ENCODE data around the gene SLAMF7. TPM values are rescaled to one million over a fixed set of nuclear protein-coding genes. Genes with fewer than 3 reads are reported as not detected.

SLAMF7 gene
- total and polyA plus RNA-seq, 2 of the 13 experiments (the other 11 are each of a cell fraction or from before 2014, with no cell fraction given), result not detected

Other genes starting within 250 kb of the SLAMF7 start
- not detected in 2 replicates for gene SLAMF6, start 216.0 kb upstream of the SLAMF7 start, total RNA-seq (2016; rRNA removed; fragmentation: Illumina TruSeq; extraction: Trizol)
- gene SLAMF6, start 216.0 kb upstream of the SLAMF7 start, polyA plus RNA-seq (2011; rRNA removed), result not detected in 2 replicates
- gene CD84, start 159.8 kb upstream of the SLAMF7 start, total RNA-seq (2016; rRNA removed; fragmentation: Illumina TruSeq; extraction: Trizol), result not detected in 2 replicates
- gene CD84, start 159.8 kb upstream of the SLAMF7 start, polyA plus RNA-seq (2011; rRNA removed), result not detected in 2 replicates
- gene SLAMF1, start 92.2 kb upstream of the SLAMF7 start, total RNA-seq (2016; rRNA removed; fragmentation: Illumina TruSeq; extraction: Trizol), result not detected in 2 replicates
- not detected in 2 replicates for gene SLAMF1, start 92.2 kb upstream of the SLAMF7 start, polyA plus RNA-seq (2011; rRNA removed)
- not detected in 2 replicates for gene CD48, start 27.4 kb upstream of the SLAMF7 start, total RNA-seq (2016; rRNA removed; fragmentation: Illumina TruSeq; extraction: Trizol)
- gene CD48, start 27.4 kb upstream of the SLAMF7 start, polyA plus RNA-seq (2011; rRNA removed), result not detected in 2 replicates
- not detected in 2 replicates for gene LY9, start 56.9 kb downstream of the SLAMF7 start, total RNA-seq (2016; rRNA removed; fragmentation: Illumina TruSeq; extraction: Trizol)
- gene LY9, start 56.9 kb downstream of the SLAMF7 start, polyA plus RNA-seq (2011; rRNA removed), result not detected in 2 replicates
- 0.09 TPM in 1 of 2 replicates, not detected in the other for gene CD244, start 123.6 kb downstream of the SLAMF7 start, total RNA-seq (2016; rRNA removed; fragmentation: Illumina TruSeq; extraction: Trizol)
- gene CD244, start 123.6 kb downstream of the SLAMF7 start, polyA plus RNA-seq (2011; rRNA removed), result not detected in 2 replicates
- not detected in 2 replicates for gene ITLN1, start 145.9 kb downstream of the SLAMF7 start, total RNA-seq (2016; rRNA removed; fragmentation: Illumina TruSeq; extraction: Trizol)
- gene ITLN1, start 145.9 kb downstream of the SLAMF7 start, polyA plus RNA-seq (2011; rRNA removed), result not detected in 2 replicates
- not detected in 2 replicates for gene ITLN2, start 215.6 kb downstream of the SLAMF7 start, total RNA-seq (2016; rRNA removed; fragmentation: Illumina TruSeq; extraction: Trizol)
- gene ITLN2, start 215.6 kb downstream of the SLAMF7 start, polyA plus RNA-seq (2011; rRNA removed), result not detected in 2 replicates